Spinal cord (tissue), 10 donors: ENCODE results near the gene LELP1. TPM values are rescaled to one million over a fixed set of nuclear protein-coding genes. Genes with fewer than 3 reads are reported as not detected.

Source experiments
- DNase-seq, 6 donors: peaks; one replicate each; pipeline versions ENCODE4 v3.0.0 to v3.0.0-alpha.2; 2013 to 2015; ENCODE audit warnings: low spot score in 6 of 6, low read depth in 4 of 6
- H3K27ac ChIP-seq: one replicate; pipeline ENCODE4 v1.5.1; 2013; ENCODE audit warnings: low read depth, low read length, control low read depth
- H3K27me3 ChIP-seq: one replicate; pipeline ENCODE4 v1.6.1; 2013; ENCODE audit warnings: low read length; ENCODE audit not compliant: control insufficient read depth, insufficient read depth
- H3K36me3 ChIP-seq: one replicate; pipeline ENCODE4 v1.6.1; 2013; ENCODE audit warnings: low read length; ENCODE audit not compliant: control insufficient read depth, insufficient read depth
- H3K4me1 ChIP-seq: one replicate; pipeline ENCODE4 v1.6.1; 2013; ENCODE audit warnings: low read length; ENCODE audit not compliant: control insufficient read depth, insufficient read depth
- H3K4me3 ChIP-seq: one replicate; pipeline ENCODE4 v1.5.1; 2013; ENCODE audit warnings: low read depth, low read length, control low read depth
- H3K9me3 ChIP-seq: one replicate; pipeline ENCODE4 v1.6.1; 2013; ENCODE audit warnings: low read length; ENCODE audit not compliant: control insufficient read depth, insufficient read depth
- WGBS: methylation state at CpG from one replicate; pipeline ENCODE4 v1.1.5; 2013; ENCODE audit warnings: missing lambda C conversion rate; ENCODE audit not compliant: insufficient coverage; 5-methylcytosine and 5-hydroxymethylcytosine counted together
- polyA plus RNA-seq, 2 donors: library from polyadenylated mRNA; unstranded; fragments of 120-200 nt; gene quantifications; one replicate each; pipeline ENCODE4 v1.2.1, GENCODE V29; 2013; ENCODE audit not compliant: insufficient read length in 2 of 2
- total RNA-seq, 2 donors: library from RNA; depleted of rRNA in 1 of 2; stranded (reverse); fragments of 120-200 nt in 1 of 2; fragments of >200 nt in 1 of 2; gene quantifications; one replicate each; pipeline versions ENCODE4 v1.2.3 to v1.2.4, GENCODE V29; 2013 to 2014
- donor health status: healthy.

LELP1 gene
- total and polyA plus RNA-seq, 4 donors = not detected

DNA sequence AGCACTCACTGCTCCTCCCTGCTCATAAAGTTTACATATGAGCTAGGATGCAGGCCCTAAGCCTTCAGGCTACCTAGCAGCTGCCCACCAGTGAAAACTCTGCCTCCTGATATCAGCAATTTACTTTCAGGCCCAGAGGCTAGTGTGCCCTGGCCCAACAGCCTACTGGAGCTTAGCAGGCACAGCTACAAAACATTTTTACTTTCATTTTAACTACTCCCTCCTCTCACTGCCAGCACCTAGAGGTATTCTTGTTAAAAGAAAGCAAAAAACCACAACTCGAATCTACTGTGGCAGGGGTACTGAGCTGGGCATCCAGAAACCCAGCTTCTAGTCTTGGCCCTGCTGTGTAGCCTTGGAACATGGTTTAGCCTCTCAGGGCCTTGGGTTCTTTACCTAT, 50.5 kb downstream of the LELP1 start:
- no peak for DNase-seq
- H3K27me3 ChIP-seq = no peaks in the 10 kb centered on the region
- H3K36me3 ChIP-seq = no peaks in the 10 kb centered on the region
- no peak overlapping the region for H3K27ac ChIP-seq
- no peaks in the 10 kb centered on the region for H3K4me1 ChIP-seq
- H3K9me3 ChIP-seq = no peaks in the 10 kb centered on the region
- 60% methylated on average over 1 of the region's 1 CpG for WGBS
- no peak overlapping the region for H3K4me3 ChIP-seq

Other genes with a start within 250 kb of the LELP1 start
- gene SPRR4, start 232.8 kb upstream of the LELP1 start, total RNA-seq = not detected
- gene SPRR4, start 232.8 kb upstream of the LELP1 start, polyA plus RNA-seq = not detected
- gene SPRR1A, start 219.3 kb upstream of the LELP1 start, total RNA-seq = not detected
- not detected for gene SPRR1A, start 219.3 kb upstream of the LELP1 start, polyA plus RNA-seq
- gene SPRR3, start 201.7 kb upstream of the LELP1 start, total RNA-seq = under 1 TPM in 1 of 2 donors, not detected in 1; 0.39 TPM
- under 1 TPM; 0.24 to 0.49 TPM for gene SPRR3, start 201.7 kb upstream of the LELP1 start, polyA plus RNA-seq
- gene SPRR1B, start 172.2 kb upstream of the LELP1 start, total RNA-seq = not detected
- gene SPRR1B, start 172.2 kb upstream of the LELP1 start, polyA plus RNA-seq = not detected
- not detected for gene SPRR2D, start 162.3 kb upstream of the LELP1 start, total RNA-seq
- not detected for gene SPRR2D, start 162.3 kb upstream of the LELP1 start, polyA plus RNA-seq
- not detected for gene SPRR2A, start 145.9 kb upstream of the LELP1 start, total RNA-seq
- gene SPRR2A, start 145.9 kb upstream of the LELP1 start, polyA plus RNA-seq = not detected
- not detected for gene SPRR2B, start 131.8 kb upstream of the LELP1 start, total RNA-seq
- not detected for gene SPRR2B, start 131.8 kb upstream of the LELP1 start, polyA plus RNA-seq
- gene SPRR2E, start 108.9 kb upstream of the LELP1 start, total RNA-seq = not detected
- not detected for gene SPRR2E, start 108.9 kb upstream of the LELP1 start, polyA plus RNA-seq
- gene SPRR2F, start 89.9 kb upstream of the LELP1 start, total RNA-seq = under 1 TPM in 1 of 2 donors, not detected in 1; 0.22 TPM
- gene SPRR2F, start 89.9 kb upstream of the LELP1 start, polyA plus RNA-seq = 1 to 10 TPM; 1.3 TPM
- not detected for gene SPRR2G, start 52.5 kb upstream of the LELP1 start, total RNA-seq
- gene SPRR2G, start 52.5 kb upstream of the LELP1 start, polyA plus RNA-seq = under 1 TPM in 1 of 2 donors, not detected in 1; 0.39 TPM
- not detected for gene PRR9, start 14.2 kb downstream of the LELP1 start, total RNA-seq
- gene PRR9, start 14.2 kb downstream of the LELP1 start, polyA plus RNA-seq = not detected
- gene LORICRIN, start 56.3 kb downstream of the LELP1 start, total RNA-seq = under 1 TPM in 1 of 2 donors, not detected in 1; 0.22 TPM
- gene LORICRIN, start 56.3 kb downstream of the LELP1 start, polyA plus RNA-seq = under 1 TPM; 0.62 to 0.77 TPM
- not detected for gene PGLYRP3, start 109.5 kb downstream of the LELP1 start, total RNA-seq
- gene PGLYRP3, start 109.5 kb downstream of the LELP1 start, polyA plus RNA-seq = not detected
- not detected for gene PGLYRP4, start 145.4 kb downstream of the LELP1 start, total RNA-seq
- not detected for gene PGLYRP4, start 145.4 kb downstream of the LELP1 start, polyA plus RNA-seq
- gene S100A9, start 154.4 kb downstream of the LELP1 start, total RNA-seq = 100 to 1,000 TPM in 1 of 2 donors, 10 to 100 TPM in 1; 16.5 to 829 TPM
- gene S100A9, start 154.4 kb downstream of the LELP1 start, polyA plus RNA-seq = 1 to 10 TPM; 2.1 to 4.3 TPM
- gene S100A12, start 172.2 kb downstream of the LELP1 start, total RNA-seq = 10 to 100 TPM in 1 of 2 donors, 1 to 10 TPM in 1; 1.4 to 87.6 TPM
- gene S100A12, start 172.2 kb downstream of the LELP1 start, polyA plus RNA-seq = not detected
- gene S100A8, start 187.6 kb downstream of the LELP1 start, total RNA-seq = 100 to 1,000 TPM in 1 of 2 donors, 1 to 10 TPM in 1; 8.3 to 286 TPM
- 1 to 10 TPM; 1.3 to 3.8 TPM for gene S100A8, start 187.6 kb downstream of the LELP1 start, polyA plus RNA-seq
- gene S100A7A, start 213.1 kb downstream of the LELP1 start, total RNA-seq = not detected
- gene S100A7A, start 213.1 kb downstream of the LELP1 start, polyA plus RNA-seq = not detected